SU-DHL-6 (cell line): ENCODE measurements around the gene TBC1D4.
A peak's percentile ranks its signal among the peaks of the same experiment; 100 is the strongest.

Experiments
- CTCF ChIP-seq: fragments of 200-600 bp; sonication (generic); IDR thresholded peaks from one replicate; pipeline ENCODE4 v1.5.1; 2017; ENCODE audit warnings: antibody characterized with exemption, mild to moderate bottlenecking, low read length, moderate library complexity; ENCODE audit not compliant: insufficient read depth, poor library complexity, severe bottlenecking
- EZH2phosphoT487 ChIP-seq: fragments of 200-600 bp; sonication (generic), shearing (Covaris generic); conservative IDR thresholded peaks from 2 replicates; pipeline ENCODE4 v1.6.1; 2018; ENCODE audit warnings: mild to moderate bottlenecking, antibody characterized with exemption, low read length, moderate library complexity, mixed read lengths

GRCh38 chr13:75258159-75258782 is 223.7 kb downstream of the TBC1D4 start:
- TF ChIP-seq CTCF (peak; percentile 44), EZH2phosphoT487 (no peak)
